ENCODE measurements around the gene MEA1. TPM values are rescaled to one million over a fixed set of nuclear protein-coding genes. Genes with fewer than 3 reads are reported as not detected.

MEA1 gene
- total and polyA plus RNA-seq, 2 experiments from 2014 or later: 70.5 to 205 TPM

GRCh38 chr6:43013097-43013842 lies 476 bp downstream of the MEA1 start:
- peak; percentile 37 for ATAC-seq
- peak overlapping the region; percentile 82 for H3K4me3 ChIP-seq
- H3K36me3 Mint-ChIP-seq (ENCODE audit: low read depth): peaks cover 67% of the 10 kb centered on the region
- H2AFZ ChIP-seq: peak overlapping the region; percentile 12; the same call in 1 of the 2 replicates
- no peaks in the 10 kb centered on the region for H3K9me2 ChIP-seq (ENCODE audit: insufficient read depth)
- peak overlapping the region; percentile 83; the same call in 1 of the 2 replicates for H3K27ac ChIP-seq (ENCODE audit: low read depth)
- H3K27me3 Mint-ChIP-seq (ENCODE audit: insufficient read depth, low read depth, poor library complexity): peaks cover 23% of the 10 kb centered on the region
- 0 out of 2 replicates have a peak, but pooled peaks cover 21% of the 10 kb centered on the region for H3F3A ChIP-seq (replicated peaks; ENCODE audit: low read depth)
- H3K79me2 ChIP-seq (replicated peaks; ENCODE audit: insufficient read depth): peaks cover 45% of the 10 kb centered on the region
- peak overlapping the region; percentile 95 for H3K27ac Mint-ChIP-seq
- peak overlapping the region; percentile 92 for H3K4me3 Mint-ChIP-seq
- peak overlapping the region; percentile 99 for H3K4me2 ChIP-seq
- DNase-seq (ENCODE audit: low spot score): no peak
- H3K4me1 Mint-ChIP-seq: peaks cover 30% of the 10 kb centered on the region
- H3K36me3 ChIP-seq (ENCODE audit: insufficient read depth): peaks cover 8% of the 10 kb centered on the region; the same call in 1 of the 2 replicates
- peaks cover 16% of the 10 kb centered on the region for H3K4me1 ChIP-seq (ENCODE audit: insufficient read depth)
- no peak for TF ChIP-seq ZNF114 (CRISPR knock-in tag; IDR thresholded peaks at IDR 0.05)
- no peak for TF ChIP-seq CTCF (conservative IDR thresholded peaks at IDR 0.05; ENCODE audit: low read depth in 2 of 2)
- no peak for TF ChIP-seq POLR2AphosphoS5 (IDR thresholded peaks at IDR 0.05; ENCODE audit: low read depth)
- no peak for TF ChIP-seq ZNF462 (CRISPR knock-in tag; IDR thresholded peaks at IDR 0.05)
- no peak for TF ChIP-seq EZH2phosphoT487 (IDR thresholded peaks at IDR 0.05; ENCODE audit: unreplicated experiment)
- TF ChIP-seq STAT1 (IDR thresholded peaks at IDR 0.05; ENCODE audit: unreplicated experiment): no peak
- TF ChIP-seq ETS1 (IDR thresholded peaks at IDR 0.05): no peak
- no peak for TF ChIP-seq ZNF331 (CRISPR knock-in tag; IDR thresholded peaks at IDR 0.05; ENCODE audit: low read depth)
- TF ChIP-seq REST (IDR thresholded peaks at IDR 0.05; ENCODE audit: unreplicated experiment): no peak
- no peak for TF ChIP-seq CREB1 (CRISPR knock-in tag; IDR thresholded peaks at IDR 0.05; ENCODE audit: low read depth)
- TF ChIP-seq NANOG (IDR thresholded peaks at IDR 0.05; ENCODE audit: borderline replicate concordance): no peak
- TF ChIP-seq JUNB (IDR thresholded peaks at IDR 0.05; ENCODE audit: unreplicated experiment): no peak
- TF ChIP-seq EZH2 (IDR thresholded peaks at IDR 0.05; ENCODE audit: low read depth, unreplicated experiment): no peak
- no peaks in the 10 kb centered on the region for H3K9me3 Mint-ChIP-seq
- no peaks in the 10 kb centered on the region for H3K27me3 ChIP-seq (ENCODE audit: insufficient read depth)
- H4K20me1 ChIP-seq (replicated peaks; ENCODE audit: insufficient read depth): peaks cover 17% of the 10 kb centered on the region
